GM12878 (cell line): ENCODE results near the gene SHOC2. TPM values are rescaled to one million over a fixed set of nuclear protein-coding genes. Genes with fewer than 3 reads are reported as not detected.
A peak's percentile ranks its signal among the peaks of the same experiment; 100 is the strongest.

Experiments used
- ATAC-seq: fragments of 200-7000 bp; cut with Tn5 transposase; 3 replicates; pipeline ENCODE4 v1.9.1; 2020; ENCODE audit warnings: mild to moderate bottlenecking, moderate library complexity
- BruUV-seq: library from RNA; stranded (reverse); fragments of 400-500 nt; replicated peaks from 2 replicates; lab custom pipeline; 2021; lab: Mats Ljungman, UMichigan
- CTCF ChIA-PET: fragments of 300-600 bp; sonication (Branson Sonifier 250); formaldehyde crosslinking; extraction: SDS; loops from one replicate; lab custom pipeline; 2021; ENCODE audit warnings: inconsistent platforms; lab: Yijun Ruan, JAX
- POLR2A ChIA-PET: fragments of 350-600 bp; formaldehyde crosslinking; extraction: SDS; loops from one replicate; lab custom pipeline; 2021; ENCODE audit warnings: inconsistent platforms; lab: Charles Lee
- RAD21 ChIA-PET: fragments of 300-600 bp; sonication (Branson Sonifier 250); formaldehyde crosslinking; loops from one replicate; lab custom pipeline; 2023; ENCODE audit warnings: antibody characterized with exemption; ENCODE audit not compliant: unreplicated experiment; lab: Charles Lee
- SMC1A ChIA-PET: fragments of 300-600 bp; sonication (Branson Sonifier 250); formaldehyde crosslinking; loops from one replicate; lab custom pipeline; 2023; ENCODE audit not compliant: unreplicated experiment, uncharacterized antibody; lab: Charles Lee
- DNase-seq: peaks from one replicate; pipeline ENCODE4 v3.0.0-alpha.2; 2011; ENCODE audit warnings: low read depth, low spot score
- FAIRE-seq: peaks from 3 replicates; lab custom pipeline; 2011; peaks lifted over from hg19 to GRCh38; lab: Jason Lieb, UNC
- H2AFZ ChIP-seq: 2 replicates; pipeline ENCODE4 v1.6.0; 2011; ENCODE audit warnings: low read depth, low read length, control low read depth; ENCODE audit not compliant: control insufficient read depth
- H3K27ac ChIP-seq: 2 replicates; pipeline ENCODE4 v1.5.1; 2011; ENCODE audit warnings: control low read depth; ENCODE audit not compliant: control insufficient read depth, insufficient read depth
- H3K27me3 ChIP-seq, 2 experiments: replicated peaks in 1 of 2; 2 replicates each; pipeline versions ENCODE4 v1.6.0 to v1.6.1; 2011; ENCODE audit warnings: low read length in 1 of 2; ENCODE audit not compliant: control insufficient read depth in 2 of 2, insufficient read depth in 2 of 2
- H3K36me3 ChIP-seq, 2 experiments: 2 replicates each; pipeline ENCODE4 v1.5.1; 2011; ENCODE audit warnings: low read length in 1 of 2; ENCODE audit not compliant: control insufficient read depth in 2 of 2, insufficient read depth in 2 of 2
- H3K4me1 ChIP-seq: 2 replicates; pipeline ENCODE4 v1.6.1; 2011; ENCODE audit warnings: mild to moderate bottlenecking, low read length, moderate library complexity, mixed read lengths; ENCODE audit not compliant: control insufficient read depth, insufficient read depth
- H3K4me2 ChIP-seq: 2 replicates; pipeline ENCODE4 v1.6.0; 2011; ENCODE audit warnings: control low read depth; ENCODE audit not compliant: control insufficient read depth, insufficient read depth
- H3K4me3 ChIP-seq: fragments of 200-600 bp; sonication (generic); 2 replicates; pipeline ENCODE4 v1.5.1; 2016
- H3K79me2 ChIP-seq: 2 replicates; pipeline ENCODE4 v1.6.0; 2011; ENCODE audit warnings: low read length; ENCODE audit not compliant: control insufficient read depth, insufficient read depth
- H3K9ac ChIP-seq: 2 replicates; pipeline ENCODE4 v1.8.0; 2011; ENCODE audit warnings: low read length, control low read depth, mixed read lengths; ENCODE audit not compliant: control insufficient read depth, insufficient read depth
- H3K9me3 ChIP-seq: replicated peaks from 3 replicates; pipeline ENCODE4 v1.5.1; 2011; ENCODE audit warnings: mild to moderate bottlenecking, low read length; ENCODE audit not compliant: control insufficient read depth, insufficient read depth
- H4K20me1 ChIP-seq: 2 replicates; pipeline ENCODE4 v1.6.0; 2011; ENCODE audit not compliant: control insufficient read depth, insufficient read depth
- CREM ChIP-seq: IDR thresholded peaks from 2 replicates; pipeline ENCODE4 v1.6.1; 2014; ENCODE audit warnings: antibody characterized with exemption, low read depth
- E2F4 ChIP-seq: IDR thresholded peaks from 2 replicates; pipeline ENCODE4 v1.6.1; 2012; ENCODE audit warnings: low read depth, low read length, improper control_type of control experiment
- EGR1 ChIP-seq, 2 experiments: IDR thresholded peaks; 1 replicate in 1 of 2; 2 replicates in 1 of 2; pipeline ENCODE4 v1.6.1; 2011 to 2012; ENCODE audit warnings: low read depth in 2 of 2, low read length in 2 of 2, borderline replicate concordance in 1 of 2, mild to moderate bottlenecking in 1 of 2, moderate library complexity in 1 of 2
- EP300 ChIP-seq, 2 experiments: fragments of 150-350 bp in 1 of 2; IDR thresholded peaks; 2 replicates each; pipeline ENCODE4 v1.6.1; 2011 to 2012; ENCODE audit warnings: low read depth in 2 of 2, low read length in 2 of 2, borderline replicate concordance in 1 of 2, improper control_type of control experiment in 1 of 2, inconsistent platforms in 1 of 2; ENCODE audit not compliant: control insufficient read depth in 1 of 2
- JUNB ChIP-seq: IDR thresholded peaks from 2 replicates; pipeline ENCODE4 v1.6.1; 2016; ENCODE audit warnings: antibody characterized with exemption, mild to moderate bottlenecking
- POLR2A ChIP-seq: IDR thresholded peaks from 2 replicates; pipeline ENCODE4 v1.6.1; 2011; ENCODE audit warnings: low read depth, mild to moderate bottlenecking, low read length
- ZBTB11 ChIP-seq: fragments of 450-650 bp; formaldehyde crosslinking; IDR thresholded peaks from 2 replicates; pipeline ENCODE4 v1.5.0; 2022; ENCODE audit warnings: mild to moderate bottlenecking, missing genetic modification characterization
- ZNF24 ChIP-seq: fragments of 450-650 bp; IDR thresholded peaks from 2 replicates; pipeline ENCODE4 v1.6.1; 2017; ENCODE audit warnings: antibody characterized with exemption, mild to moderate bottlenecking
- WGBS: methylation state at CpG from one replicate; pipeline ENCODE4 v1.1.6; 2016; ENCODE audit warnings: low lambda C conversion rate; ENCODE audit not compliant: insufficient replicate concordance, insufficient coverage; ENCODE audit errors: missing lambda C conversion rate; 5-methylcytosine and 5-hydroxymethylcytosine counted together
- in situ Hi-C: fragments of 300-500 bp; cut with MboI; formaldehyde crosslinking; loops from 9 replicates; pipeline ENCODE4 v1.14.3; 2018; ENCODE audit warnings: mixed read lengths
- intact Hi-C: fragments of 100-400 bp; cut with micrococcal nuclease; formaldehyde crosslinking; loops from one replicate; pipeline ENCODE4 v1.14.2; 2022; ENCODE audit not compliant: unreplicated experiment
- polyA plus RNA-seq, 11 experiments: library from polyadenylated mRNA; depleted of rRNA in 4 of 11; unstranded in 6 of 11; stranded (reverse) in 5 of 11; fragments of >200 nt; fragmentation: Nextera tagmentation in 4 of 11; fragmentation: Illumina TruSeq in 1 of 11; extraction: Ambion mirVana in 4 of 11; extraction: Trizol in 1 of 11; gene quantifications; 1 replicate in 1 of 11; 2 replicates in 10 of 11; pipeline versions ENCODE4 v1.2.1 to v1.2.3, GENCODE V29; 2011 to 2016; ENCODE audit warnings: inconsistent platforms in 2 of 11, missing spikeins in 2 of 11, low read depth in 1 of 11
- total RNA-seq, 4 experiments: library from RNA; depleted of rRNA in 3 of 4; stranded (reverse); fragments of >200 nt in 3 of 4; fragmentation: Illumina TruSeq in 1 of 4; extraction: Trizol in 1 of 4; gene quantifications; 2 replicates each; pipeline versions ENCODE4 v1.2.1 to v1.2.3, GENCODE V29; 2013 to 2021

SHOC2 gene
- total and polyA plus RNA-seq, 10 of the 15 experiments (the other 5 are each of a cell fraction or from before 2014, with no cell fraction given), result 24.8 to 65.3 (median 42.6) TPM

- FAIRE-seq (peak; percentile 72), ATAC-seq (no peak), DNase-seq (peak; percentile 63)
- no TSS peak for BruUV-seq
- Histone ChIP-seq H3K27ac (peak overlapping the region; percentile 96), H3K4me1 (peaks cover 7% of the 10 kb centered on the region; the same call in 1 of the 2 replicates), H3K36me3 (no peaks in the 10 kb centered on the region), H3K27me3 (no peaks in the 10 kb centered on the region), H2AFZ (peak overlapping the region; percentile 59), H3K79me2 (peaks cover 44% of the 10 kb centered on the region), H3K9ac (peak overlapping the region; percentile 82), H3K4me2 (peak overlapping the region; percentile 43; the same call in 1 of the 2 replicates), H3K4me3 (peak overlapping the region; percentile 65), H4K20me1 (no peaks in the 10 kb centered on the region), H3K9me3 (no peaks in the 10 kb centered on the region)
- ChIA-PET CTCF (interaction anchor here (1.1 to 4.1 kb wide), 7 partner anchors 22 to 303 kb away, joined by 3 to 27 read pairs (median 3); no protein-coding TSS in a partner anchor), RAD21 (interaction anchor here (0.8 to 4.5 kb wide), 32 partner anchors 8 to 681 kb away, joined by 3 to 33 read pairs (median 6); partner anchors contain the start of gene PDCD4), POLR2A (interaction anchor here (0.6 to 3.3 kb wide), 22 partner anchors 8 to 308 kb away, joined by 3 to 19 read pairs (median 5); no protein-coding TSS in a partner anchor), SMC1A (interaction anchor here (1.0 to 6.4 kb wide), 27 partner anchors 9 to 613 kb away, joined by 3 to 48 read pairs (median 6); partner anchors contain the start of gene PDCD4)
- TF ChIP-seq POLR2A (no peak), EP300 (IDR thresholded peaks at IDR 0.05; ENCODE audit: borderline replicate concordance in 1 of 2, control insufficient read depth in 1 of 2, low read depth in 2 of 2, low read length in 2 of 2) (no peak), EGR1 (IDR thresholded peaks at IDR 0.05; ENCODE audit: borderline replicate concordance in 1 of 2, low read depth in 2 of 2, low read length in 2 of 2) (peak in 1 of 2 experiments; percentile 1; a peak in 1 of 3 replicates), JUNB (no peak), ZNF24 (no peak), ZBTB11 (CRISPR knock-in tag) (no peak), E2F4 (no peak), CREM (no peak)
- in situ Hi-C loops (no loop called here), intact Hi-C loops (loop anchor here (2.0 kb wide), 2 partner anchors 39 to 53 kb away; no protein-coding TSS in a partner anchor)
- WGBS, result 2% methylated on average over 14 of the region's 15 CpGs
Observed at GRCh38 chr10:110918269-110918642, 1.1 kb upstream of the SHOC2 start.
